Germinal center (tissue), 1 donor: ENCODE data around the gene ALDOC.

Source experiments
- DNase-seq: peaks from one replicate; pipeline ENCODE4 v3.0.0; 2012; ENCODE audit warnings: mixed read lengths, low spot score

ALDOC gene

DNA sequence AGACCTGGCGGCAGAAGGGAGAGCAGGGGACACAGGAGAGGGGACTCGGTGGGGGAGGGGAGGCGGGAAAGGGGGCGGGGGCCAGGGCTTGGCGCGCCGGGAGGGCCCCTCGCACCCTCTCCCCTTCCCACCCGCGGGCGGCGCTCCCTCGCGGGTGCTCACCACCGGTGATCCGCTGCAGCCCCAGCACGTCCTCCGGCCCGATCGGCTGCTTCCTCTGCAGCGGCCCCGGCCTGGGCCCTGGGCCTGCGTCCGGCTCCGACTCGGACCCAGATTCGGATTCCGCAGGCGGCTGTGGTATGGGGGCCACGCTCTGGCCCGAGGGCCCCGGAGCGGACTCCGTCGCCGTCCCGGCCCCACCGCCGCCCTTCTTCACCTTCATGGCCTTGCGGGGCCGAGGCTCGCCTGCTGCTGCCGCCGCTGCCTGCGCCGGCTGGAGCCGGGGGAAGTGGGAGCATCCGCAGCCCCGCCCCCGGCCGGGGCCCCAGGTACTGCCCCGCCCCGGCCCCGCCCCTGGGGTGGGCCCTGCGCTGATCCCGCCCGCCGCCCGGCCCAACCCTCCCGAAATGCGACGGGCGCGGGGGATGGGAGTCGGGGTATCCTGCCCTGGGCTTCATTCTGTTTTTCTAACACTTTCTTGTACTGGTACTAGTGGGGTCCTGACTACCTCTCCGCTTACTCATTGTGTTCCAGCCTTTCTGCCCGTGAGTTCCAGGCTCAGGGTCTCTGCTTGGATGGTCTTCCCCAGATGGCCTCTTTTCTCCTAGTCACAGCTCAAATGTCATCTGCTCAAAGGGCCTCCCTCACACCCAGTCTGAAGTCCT, 24.3 kb downstream of the ALDOC start, which contains the start of gene UNC119:
Gene UNC119 (minus strand): TSS at position 449 of the 824 bp plus-strand sequence. CDS start 67 bp downstream, at position 382.
- peak; percentile 94 for DNase-seq

DNA sequence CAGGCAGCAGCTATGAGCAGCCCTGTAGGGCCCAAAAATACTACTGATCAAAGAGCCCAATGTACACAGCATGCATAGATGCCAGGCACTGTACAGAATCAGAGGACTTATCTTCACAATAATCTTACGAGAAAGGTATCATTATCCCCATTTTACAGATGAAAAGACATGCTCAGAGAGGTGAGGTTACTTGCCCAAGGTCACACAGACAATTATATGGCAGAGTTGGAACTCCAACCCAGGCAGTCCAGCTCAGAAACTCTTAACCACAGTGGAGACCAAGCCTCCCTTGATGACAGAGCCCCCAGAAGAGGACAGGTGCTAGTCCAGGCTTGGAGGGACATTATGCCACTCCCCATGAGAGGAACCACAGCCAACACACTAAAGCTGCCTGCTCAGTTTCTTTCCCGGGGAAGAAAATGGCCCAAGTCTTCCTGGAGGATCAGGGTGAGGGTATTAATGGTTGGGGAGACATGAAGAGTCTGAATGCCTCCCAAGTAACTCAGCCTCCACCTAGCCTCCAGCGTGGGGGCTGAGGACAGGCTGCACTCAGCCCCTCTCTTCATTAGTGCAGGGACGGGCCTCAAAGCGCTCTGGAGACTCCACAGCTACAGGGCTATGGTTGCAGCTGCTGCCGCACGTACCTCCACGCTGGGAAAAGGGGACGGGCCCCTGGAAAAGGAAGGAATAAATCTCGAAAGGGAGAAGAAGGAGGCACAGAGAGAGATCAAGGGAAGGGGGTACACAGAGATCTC, 25.1 kb downstream of the ALDOC start:
- DNase-seq, result no peak

DNA sequence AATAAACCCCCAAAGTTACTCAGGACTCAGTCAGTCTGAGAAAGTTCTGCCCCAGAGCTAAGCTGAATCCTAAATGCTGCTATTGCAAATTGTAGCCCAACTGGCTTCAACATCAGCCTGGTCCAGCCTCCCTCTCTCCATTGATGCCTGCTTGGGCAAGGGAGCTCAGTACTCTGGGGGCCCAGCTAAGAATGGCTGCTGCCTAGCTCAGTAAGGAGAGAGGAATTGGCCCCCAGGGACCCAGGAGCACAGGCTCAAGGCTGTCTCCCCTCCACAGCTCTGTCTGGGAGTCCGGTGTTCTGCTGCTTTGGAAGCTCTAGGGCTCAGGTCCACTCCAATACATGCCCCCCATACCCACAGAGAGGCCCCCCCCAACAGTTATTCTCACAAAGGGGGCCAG, 25.8 kb downstream of the ALDOC start:
- no peak for DNase-seq

DNA sequence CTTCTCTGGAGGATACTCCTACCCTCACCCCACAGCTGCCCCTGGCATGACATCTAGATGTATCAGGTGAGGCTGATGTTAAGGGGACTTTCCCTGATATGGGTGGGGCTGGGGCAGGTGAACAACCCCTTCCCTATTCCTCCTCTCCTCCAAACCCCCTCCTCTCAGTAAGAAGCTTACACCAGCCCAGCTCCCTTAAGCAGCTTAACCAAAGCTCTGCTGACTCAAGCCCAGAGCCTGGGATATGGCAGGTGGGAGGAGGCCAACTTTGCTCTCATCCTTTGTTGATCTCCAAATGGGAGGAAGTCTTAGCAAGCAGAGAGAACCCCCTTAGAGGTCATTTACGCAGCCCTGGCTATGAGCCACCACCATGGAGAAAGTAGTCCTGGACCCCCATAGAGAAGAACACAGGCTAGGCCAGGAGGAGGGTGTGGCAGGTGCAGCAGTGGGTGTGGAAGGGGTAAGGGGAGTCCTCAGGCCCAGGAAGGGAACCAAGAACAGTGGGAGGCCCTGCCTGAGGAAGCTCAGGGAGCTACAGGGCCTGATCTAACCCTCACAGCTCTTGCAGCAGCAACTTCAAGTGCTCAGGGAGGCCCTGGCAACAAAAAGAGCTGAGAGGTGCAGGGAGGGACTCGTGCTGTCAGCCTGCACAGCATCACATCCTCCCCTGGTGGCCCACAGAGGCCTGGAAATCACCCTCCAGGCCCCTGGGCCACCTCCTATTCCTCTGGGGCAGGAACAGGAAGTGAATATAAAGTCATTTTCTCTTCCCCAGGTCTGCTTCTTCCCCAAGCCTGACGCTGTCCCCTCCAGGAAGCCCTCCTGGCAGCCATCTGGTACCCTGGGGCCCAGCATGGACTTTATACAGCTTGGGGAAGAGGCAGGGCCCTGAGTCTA, 27.2 kb downstream of the ALDOC start:
- peak; percentile 61 for DNase-seq

DNA sequence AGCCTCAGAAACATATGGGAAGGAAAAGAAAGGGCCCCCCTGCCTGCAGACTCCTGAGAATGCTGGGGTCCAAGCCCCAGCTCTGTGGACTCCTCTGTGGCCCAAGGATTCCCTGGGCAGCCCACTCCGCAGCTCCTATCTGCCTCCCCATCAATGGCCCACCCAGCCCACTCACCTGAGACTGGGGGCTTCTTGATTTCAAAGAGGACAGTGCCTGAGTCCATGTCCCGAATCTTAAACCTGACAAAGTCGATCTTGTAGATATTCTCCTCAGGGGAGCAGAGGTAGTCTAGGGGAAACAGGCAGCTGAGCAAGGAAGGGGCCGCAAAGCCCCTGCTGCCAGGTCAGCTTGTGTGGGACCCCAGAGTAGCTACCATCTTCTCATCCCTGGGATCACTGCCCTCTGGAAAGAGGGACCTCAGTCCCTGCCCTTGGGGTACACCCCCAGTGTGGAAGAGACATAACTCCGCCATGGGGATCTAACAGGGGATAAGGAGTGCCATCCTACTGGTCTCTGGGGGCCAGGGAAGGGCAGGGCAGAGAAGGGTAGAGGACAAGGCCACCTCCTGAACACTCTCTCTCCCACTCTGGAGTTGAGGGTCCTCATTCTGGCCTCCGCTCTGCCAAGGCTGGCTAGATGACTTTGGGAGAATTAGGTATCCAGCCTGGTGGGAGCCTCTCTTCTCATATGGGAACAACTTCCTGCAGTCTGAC, 28.1 kb downstream of the ALDOC start:
- no peak for DNase-seq

DNA sequence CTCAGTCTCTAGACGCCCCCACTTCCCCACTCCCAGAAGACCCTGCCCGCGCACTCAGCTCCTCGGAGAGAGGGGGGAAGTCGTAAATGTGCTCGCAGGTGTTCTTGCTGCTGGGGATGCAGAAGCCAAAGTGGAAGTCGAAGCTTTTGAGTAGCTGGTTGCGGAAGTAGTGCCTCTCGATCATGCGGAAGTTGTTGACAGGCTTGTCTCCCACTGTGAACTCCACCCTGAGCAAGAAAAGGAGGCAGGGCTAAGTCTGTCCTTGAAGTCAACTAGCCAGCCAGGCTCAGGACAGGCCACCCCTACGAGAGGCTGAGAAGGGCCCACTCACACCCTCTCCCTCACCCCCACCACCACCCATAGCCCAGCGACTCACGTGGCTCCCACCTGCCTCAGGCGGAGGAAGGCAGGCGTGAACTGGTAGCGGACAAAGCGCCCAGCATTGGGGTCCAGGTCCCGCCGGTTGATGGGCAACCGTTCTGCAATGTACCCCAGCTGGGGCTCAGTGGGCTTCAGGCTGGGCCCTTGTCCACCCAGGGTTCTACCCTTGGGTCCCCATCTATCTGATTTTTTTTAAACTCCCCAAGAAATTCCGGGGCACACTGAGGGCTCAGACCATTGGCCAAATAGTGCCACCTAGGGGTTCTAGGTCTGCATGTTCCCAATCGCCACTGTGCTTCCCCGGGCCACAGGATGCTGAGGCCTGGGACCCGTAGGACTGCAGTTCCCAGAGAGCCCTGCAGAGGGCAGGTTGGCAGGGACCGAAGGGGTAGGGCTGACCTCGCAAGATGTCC, 28.9 kb downstream of the ALDOC start:
- peak; percentile 87 for DNase-seq

DNA sequence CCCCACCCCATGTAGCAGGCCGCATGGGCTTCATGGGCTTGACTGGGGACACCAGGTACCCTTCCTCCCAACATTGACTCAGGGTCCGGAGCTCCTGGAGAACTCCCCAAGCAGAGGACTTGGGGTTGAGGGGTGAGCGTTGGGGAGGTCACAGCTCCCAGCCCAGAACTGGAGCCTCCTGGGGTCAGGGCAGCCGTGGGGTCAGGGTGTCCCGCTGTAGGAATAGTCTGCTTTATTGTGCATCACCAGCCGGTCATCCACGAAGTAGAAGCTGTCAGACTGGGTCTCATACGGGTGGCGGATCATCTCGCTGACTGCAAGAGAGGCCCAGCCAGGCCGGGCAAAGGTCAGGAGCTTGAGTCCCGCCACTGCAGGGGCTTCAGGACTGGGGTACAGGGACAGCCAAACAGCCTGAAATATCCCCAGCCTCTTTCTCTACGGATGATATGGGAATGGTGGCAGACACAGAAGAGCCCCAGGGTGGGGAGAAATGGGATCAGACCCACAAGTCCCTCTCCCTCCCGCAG, 29.5 kb downstream of the ALDOC start:
- DNase-seq, result no peak

DNA sequence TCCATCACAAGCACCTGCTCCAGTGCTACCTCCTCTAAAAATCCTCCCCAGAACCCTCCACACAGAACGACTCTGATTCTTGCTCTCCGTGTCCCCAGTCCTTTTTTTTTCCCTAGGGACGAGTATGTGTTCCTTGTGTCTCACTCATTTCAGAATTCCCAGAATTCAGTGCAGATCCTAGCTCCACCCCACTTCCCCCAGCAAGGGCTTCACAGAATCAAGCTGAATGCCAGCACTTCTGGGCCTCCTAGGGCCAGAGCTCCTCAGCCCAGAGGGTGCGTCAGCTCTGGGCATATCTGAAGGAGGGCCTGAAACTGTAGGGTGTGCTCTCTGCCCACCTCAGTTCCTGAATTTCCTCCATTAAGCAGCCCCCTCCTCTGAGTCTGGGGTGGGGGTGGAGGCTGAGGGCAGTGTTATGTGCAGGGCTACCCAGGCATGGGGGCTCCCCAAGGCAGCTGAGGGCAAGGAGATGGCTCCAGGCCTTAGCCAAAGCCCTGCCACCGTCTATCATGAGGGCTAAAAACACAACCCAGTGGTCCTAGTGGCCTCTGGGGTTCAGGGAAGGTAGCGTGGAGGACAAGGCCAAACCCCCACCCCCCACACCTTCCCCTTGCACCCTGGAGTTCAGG, 30.8 kb downstream of the ALDOC start:
- DNase-seq, result no peak

DNA sequence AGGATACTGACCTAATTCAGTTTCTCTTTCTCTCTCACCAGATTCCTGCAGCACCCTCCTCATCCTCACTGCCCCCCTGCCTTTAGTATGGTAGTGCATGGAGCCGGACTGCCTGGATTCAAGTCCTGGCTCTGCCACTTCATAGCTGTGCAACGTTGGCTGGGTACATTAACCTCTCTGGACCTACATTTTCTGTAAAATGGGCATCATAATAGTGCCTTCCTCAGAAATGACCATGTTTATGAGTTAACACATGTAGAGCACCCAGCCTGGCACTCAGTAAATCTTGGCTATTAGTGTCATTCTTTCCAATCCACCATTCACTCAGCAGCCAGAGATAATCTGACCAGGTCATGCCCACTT, 31.6 kb downstream of the ALDOC start:
- no peak for DNase-seq

DNA sequence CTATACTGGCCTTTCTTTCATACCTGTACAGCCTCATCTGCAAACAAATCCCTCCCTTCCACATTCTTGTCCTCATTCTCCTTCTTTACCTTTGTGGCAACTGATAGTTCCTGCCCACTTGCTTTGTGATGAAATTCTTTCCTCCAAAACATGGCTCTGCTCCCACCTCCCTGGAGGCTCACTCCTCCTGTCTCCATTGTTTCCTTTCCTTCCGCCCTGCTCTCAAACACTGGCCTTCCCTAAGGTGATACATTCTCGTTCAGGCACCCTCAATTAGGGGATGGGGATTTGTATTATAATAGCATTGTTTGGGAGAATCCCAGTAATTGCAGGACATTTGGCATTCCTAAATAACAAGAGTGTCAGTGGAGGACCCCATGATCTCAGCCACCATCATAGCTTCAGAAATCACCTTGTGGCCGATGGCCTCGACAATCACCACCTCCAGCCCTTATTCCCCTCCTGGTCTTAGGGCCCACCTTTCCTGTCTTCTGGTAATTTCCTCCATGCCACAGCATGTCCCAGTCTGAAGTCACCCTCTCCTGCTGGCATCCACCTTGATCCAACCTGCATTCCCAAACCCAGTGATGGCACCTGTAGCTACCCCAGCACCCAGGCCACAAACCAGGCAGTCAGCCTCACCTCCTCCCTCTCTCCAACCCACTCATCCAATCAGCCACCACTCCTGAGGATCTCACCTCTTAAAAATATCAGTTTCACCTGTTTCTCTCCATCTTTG, 32.1 kb downstream of the ALDOC start:
- DNase-seq, result no peak

DNA sequence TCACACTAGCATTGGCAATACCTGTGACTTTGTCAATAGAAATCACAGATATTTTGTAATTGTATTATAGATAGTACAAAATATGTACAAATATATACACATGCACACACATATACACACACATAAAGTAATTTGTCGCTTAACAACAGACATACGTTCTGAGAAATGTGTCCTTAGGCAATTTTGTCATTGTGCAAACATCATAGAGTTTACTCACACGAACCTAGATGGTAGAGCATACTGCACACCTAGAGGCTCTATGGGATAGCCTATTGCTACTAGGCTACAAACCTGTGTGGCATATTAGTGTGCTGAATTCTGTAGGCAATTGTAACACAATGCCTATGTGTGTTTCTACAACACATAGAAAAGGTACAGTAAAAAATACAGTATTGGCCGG, 35.3 kb downstream of the ALDOC start:
- DNase-seq, result no peak

DNA sequence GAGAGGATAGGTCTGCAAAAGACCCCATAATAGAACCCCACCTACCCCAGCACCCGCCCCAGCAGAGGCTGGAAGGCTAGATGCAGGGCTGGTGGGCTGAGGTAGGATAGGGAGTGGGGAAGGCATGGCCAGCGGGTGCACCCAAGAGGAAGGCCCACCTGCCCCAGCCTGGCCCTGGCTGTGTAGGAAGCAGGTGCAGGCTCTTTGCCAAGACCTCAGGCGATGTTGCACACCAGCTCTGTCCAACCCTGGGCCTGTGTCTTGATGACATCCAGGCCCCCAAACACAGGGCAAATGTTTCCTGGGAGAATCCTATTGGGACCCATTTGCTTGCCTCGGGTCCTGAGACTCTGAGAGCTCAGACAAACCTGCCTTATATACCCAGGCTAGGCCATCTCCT, 36.5 kb downstream of the ALDOC start:
- no peak for DNase-seq

DNA sequence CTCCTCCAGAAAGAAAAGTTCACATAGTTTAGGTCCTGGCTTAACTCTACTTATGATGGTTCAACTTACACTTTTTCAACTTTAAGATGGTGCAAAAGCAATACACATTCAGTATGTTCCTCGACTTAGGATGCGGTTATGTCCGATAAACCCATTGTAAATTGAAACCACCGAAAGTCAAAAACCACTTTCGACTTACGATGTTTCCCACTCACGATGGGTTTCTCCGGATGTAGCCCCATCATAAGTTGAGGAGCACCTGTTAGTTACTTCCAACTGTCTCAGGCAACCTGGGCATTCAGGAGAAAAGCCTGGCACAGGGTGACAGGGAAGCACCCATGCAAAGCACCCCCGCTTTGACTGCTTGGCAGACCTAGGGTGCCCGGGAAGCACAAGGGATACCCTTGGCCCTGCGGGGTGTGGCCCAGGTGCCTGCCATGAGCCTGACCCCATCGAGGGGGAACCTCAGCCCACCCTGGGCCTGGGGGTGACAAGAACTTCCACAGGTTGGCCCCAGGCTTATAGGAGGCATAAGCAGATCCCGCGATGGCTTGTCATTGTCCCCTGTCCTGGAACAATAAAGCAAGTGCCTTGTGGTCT, 38.3 kb downstream of the ALDOC start:
- no peak for DNase-seq

DNA sequence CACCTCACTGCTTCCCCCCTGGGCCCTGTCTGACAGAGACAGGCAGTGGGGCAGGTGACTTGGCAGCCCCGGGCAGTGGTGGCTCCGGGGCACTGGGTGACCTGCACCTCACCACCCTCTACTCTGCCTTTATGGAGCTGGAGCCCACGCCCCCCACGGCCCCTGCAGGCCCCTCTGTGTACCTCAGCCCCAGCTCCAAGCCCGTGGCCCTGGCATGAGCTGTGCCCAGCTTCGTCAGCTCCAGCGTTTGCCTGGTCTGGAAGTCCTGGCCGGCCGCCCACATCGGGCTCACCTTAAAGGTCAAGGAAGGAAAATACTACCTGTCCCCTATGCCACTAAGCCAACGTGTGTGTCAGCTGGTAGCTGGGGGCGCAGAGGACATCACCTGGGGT, 39.5 kb downstream of the ALDOC start:
- DNase-seq, result no peak

DNA sequence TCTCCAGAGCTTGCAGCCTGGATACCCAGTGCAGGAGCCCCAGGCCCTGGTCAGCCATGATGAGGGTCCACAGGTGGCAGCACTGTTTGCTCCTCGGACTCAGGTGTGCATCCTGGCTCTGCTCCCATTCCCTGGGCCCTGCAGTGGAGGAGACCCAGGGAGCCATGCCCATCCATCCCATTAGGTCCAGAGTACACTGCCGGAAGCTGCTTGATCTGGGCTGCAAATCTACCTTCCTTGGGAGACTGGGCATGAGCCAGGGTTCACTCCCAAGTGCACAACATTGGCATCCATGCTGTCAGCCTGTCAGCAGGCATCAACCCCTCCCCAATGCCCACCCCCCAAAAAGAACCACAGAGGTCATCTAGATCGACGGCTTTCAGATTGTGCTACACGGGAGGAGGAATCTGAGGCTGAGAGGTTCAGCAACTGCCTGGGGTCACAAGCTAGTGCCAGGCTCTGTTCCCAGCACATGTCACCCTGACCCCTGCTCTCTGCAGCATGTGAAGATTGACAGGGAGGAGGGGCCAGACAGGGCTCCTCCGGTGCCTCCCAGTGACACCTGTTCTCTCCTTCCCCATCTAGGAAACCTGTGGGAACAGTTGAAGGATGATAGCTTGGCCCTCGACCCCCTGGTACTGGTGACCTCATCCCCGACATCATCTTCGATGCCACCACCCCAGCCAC, 40.0 kb downstream of the ALDOC start:
- DNase-seq, result no peak

DNA sequence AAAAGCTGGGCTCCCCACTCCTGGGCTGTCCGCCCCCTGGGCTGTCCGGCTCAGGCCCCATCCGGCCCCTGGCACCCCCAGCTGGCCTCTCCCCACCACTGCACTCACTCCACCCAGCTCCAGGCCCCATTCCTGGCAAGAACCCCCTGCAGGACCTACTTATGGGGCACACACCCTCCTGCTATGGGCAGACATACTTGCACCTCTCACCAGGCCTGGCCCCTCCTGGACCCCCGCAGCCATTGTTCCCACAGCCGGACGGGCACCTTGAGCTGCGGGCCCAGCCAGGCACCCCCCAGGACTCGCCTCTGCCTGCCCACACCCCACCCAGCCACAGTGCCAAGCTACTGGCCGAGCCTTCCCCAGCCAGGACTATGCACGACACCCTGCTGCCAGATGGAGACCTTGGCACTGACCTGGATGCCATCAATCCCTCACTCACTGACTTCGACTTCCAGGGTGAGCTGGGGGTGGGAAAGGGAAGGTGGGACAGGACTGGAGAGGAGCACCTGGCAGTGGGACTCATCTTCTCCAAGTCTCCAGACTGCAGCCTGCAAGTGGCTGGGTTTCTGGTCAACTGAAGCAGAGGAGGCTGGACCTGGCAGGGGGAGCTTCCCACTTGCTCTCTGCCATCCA, 41.8 kb downstream of the ALDOC start:
- DNase-seq, result no peak

DNA sequence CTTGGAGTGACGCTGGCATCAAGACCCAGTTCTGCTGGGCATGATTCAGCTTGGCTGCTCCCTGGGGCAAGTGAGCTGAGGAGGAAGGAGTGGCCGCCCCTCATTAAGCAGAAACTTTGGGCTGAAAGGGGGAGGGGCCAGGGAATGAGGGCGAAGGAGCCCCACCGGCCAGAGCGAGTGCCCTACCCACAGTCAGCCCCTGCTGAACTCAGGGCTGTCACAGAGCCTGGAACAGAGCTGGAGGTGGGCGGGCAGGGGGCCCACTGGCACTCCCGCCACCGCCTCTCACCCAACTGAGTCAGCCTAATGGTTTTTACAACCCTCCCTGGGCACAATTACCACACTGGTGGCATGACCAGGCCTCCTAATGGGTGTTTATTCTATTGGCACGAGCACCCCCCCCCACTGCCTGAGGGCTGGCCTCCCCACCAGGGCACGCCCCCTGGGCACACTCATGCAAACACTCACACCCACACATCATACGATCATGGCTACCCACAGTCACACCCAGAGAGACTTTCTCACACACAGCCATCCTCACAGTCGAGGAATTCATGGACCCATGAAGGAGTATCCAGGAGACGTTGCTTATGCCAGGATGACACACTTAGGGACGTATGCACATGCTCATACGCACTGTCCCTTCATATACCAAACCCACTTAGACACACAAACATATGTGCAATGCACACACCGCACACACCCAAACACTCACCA, 43.4 kb downstream of the ALDOC start:
- DNase-seq, result no peak
